Measurements from ENCODE around the gene ARHGAP8.

DNA sequence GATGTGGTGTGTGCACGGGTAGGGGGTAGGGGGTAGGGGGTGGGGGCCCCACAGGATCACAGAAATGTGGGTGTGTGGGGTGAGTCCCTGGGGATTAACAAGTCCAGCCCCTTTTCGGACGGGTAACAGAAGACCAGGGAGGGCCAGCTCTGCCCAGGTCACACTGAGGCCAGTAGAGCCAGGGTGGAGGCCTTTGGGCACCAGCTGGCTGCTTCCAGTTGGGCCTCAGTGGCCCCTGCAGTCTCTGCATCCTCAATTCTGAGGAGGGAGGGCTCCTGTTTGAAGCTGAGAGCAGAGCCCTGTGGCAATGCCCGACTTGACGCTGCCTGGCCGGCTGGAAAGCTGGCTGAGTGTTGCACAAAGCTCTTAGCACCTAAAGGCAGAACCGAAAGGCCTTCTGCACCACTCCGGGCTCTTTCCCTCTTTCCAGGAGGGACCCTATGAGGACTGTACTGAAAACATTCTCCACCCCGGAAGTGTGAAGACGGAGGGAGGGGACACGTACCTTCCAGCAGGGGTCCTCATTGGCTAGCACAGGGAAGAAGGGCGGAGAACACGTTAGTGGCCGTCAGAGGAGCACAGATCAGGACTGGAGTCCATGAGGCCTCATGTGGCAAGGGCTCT lies 137.0 kb downstream of the ARHGAP8 start:
- TF ChIP-seq, protein P1, sequence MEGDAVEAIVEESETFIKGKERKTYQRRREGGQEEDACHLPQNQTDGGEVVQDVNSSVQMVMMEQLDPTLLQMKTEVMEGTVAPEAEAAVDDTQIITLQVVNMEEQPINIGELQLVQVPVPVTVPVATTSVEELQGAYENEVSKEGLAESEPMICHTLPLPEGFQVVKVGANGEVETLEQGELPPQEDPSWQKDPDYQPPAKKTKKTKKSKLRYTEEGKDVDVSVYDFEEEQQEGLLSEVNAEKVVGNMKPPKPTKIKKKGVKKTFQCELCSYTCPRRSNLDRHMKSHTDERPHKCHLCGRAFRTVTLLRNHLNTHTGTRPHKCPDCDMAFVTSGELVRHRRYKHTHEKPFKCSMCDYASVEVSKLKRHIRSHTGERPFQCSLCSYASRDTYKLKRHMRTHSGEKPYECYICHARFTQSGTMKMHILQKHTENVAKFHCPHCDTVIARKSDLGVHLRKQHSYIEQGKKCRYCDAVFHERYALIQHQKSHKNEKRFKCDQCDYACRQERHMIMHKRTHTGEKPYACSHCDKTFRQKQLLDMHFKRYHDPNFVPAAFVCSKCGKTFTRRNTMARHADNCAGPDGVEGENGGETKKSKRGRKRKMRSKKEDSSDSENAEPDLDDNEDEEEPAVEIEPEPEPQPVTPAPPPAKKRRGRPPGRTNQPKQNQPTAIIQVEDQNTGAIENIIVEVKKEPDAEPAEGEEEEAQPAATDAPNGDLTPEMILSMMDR (IDR thresholded peaks at IDR 0.05 in 8 of 11, conservative IDR thresholded peaks at IDR 0.05 in 3 of 11) = no peak
- no peak for TF ChIP-seq POLR2A (IDR thresholded peaks at IDR 0.05)
